Stimulated activated CD8-positive, alpha-beta memory T cell treated with anti-CD3 and anti-CD28 coated beads, Interleukin-2, amount 100 ng/mL, for 48 hours (primary cell): Measurements from ENCODE around the gene PLCH1.

Source experiments
- DNase-seq, 2 donors: peaks; one replicate each; pipeline ENCODE4 v3.0.0-alpha.2; 2020; ENCODE audit warnings: low read depth in 2 of 2

PLCH1 gene

DNA sequence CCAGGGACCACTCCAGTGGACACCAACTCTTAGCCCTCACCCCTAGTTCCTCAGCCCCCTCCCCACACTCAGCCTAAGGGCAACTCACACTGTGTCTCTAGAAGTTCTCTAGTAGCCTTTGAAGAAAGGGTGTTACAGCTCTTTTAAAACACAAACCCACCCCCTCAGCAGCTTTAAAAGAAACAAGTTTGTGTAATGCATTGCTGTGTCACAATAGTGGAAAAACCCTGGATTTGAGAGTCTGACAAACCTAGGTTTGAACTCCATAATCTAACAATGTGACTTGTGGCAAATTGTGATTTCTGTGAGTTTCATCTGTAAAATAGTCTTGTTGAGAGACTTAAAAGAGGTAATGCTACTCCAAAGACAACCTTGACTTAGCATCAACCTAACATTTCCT, 54.0 kb downstream of the PLCH1 start:
- no peak for DNase-seq

DNA sequence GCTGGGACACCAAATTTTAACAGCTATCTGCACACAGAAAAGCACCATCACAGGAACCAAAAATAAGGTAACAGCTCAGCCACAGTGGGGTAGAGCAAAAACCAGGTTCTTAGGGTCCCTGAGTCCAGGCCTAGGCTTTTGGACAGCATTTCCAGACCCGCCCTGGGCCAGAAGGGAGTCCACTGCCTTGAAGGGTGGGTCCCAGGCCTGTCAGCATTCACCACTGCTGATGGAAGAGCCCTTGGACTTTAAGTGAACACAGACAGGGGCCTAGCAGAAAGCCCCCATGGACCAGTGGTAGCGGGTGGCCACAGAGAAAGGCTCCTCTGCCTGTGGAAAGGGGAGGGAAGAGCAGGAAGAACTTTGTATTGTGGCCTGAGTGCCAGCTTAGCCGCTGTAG, 56.4 kb downstream of the PLCH1 start:
- DNase-seq, result no peak

DNA sequence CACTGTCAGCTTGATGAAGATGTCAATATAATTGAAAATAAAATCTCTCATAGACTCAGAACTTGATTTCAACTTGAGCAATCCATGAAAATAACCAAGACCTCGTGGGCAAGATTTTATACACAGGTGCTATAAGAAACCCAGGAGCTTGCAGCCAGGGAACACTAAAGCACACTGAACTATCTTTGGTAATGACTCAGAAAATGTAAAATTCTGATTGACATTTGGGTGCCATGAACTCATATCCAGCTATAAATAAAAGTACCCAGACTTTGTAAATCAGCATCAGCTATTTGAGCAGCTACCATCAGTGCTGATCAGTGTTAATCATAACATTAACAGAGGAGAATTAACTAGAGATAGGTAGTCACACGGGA, 61.5 kb downstream of the PLCH1 start:
- no peak for DNase-seq

DNA sequence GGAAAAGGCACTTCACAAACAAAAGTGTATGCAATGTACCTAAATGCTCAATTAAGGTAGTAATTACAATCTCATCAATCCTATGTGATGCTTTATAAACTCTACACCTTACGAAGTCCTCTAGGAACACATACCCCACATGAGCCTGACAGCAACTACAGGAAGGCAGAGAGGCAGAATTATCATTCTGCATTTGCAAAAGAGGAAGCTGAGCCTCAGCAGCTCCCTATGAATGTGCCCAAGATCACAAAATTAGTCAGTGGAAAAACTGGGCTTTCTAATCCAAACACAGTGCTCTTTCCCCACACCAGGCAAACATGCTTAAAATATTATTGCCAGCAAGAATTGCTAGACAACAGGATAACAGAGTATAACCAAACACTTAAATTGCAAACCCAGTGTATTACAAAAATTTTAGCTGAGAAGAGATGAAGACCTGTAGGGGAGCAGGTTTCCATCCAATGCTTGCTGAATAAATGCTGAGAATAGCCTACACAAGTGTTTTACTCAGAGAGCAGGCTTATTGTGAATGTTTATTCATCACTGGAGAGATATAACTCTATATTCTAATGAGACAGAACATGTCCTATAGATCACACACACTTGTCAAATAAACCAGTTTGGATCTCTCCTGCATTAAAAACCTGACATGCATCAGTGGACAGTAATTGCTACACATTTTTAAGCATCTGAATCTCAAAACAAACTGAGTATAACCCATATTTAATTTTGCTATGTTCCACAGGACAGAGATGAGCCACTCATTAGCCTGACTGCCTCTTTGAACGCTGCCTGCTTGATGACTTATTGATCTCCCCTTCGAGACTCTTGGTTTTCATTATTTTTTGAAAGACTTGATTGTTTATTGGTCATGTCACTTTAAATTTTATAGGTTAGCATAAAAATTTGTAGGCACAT, 62.2 kb downstream of the PLCH1 start:
- DNase-seq, result no peak

DNA sequence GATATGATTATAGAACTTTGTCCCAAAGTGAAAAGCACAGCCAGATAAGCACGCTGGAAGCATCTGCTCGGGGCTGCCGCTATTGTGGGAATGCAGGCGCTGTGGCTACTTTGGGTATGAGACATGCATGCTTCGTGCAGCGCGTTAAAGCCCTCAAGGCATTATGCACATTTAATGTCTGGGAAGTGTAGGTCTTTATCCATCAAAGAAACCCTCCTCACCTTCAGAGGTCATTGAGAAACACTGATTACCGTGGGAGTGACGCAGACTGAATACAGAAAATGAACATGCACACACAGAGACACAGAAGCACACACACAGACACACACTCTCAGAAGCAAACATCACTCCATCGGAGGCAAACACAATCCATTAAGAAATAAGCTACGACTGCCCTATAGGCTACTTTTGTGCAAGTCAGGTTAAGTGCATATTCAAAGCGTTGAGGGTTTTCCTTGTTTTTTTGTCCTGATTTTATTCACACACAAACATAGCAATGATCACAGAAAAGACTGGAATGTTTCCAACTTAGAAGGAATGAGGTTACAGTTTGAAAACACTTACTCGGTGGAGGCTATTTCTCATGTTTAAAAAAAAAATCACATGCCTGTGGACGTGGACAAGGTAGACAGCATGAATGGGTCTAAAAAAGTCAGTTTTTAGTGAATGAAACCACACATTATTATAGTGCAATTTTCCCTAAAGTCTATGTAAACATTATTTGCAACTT, 68.5 kb downstream of the PLCH1 start:
- DNase-seq, result no peak

DNA sequence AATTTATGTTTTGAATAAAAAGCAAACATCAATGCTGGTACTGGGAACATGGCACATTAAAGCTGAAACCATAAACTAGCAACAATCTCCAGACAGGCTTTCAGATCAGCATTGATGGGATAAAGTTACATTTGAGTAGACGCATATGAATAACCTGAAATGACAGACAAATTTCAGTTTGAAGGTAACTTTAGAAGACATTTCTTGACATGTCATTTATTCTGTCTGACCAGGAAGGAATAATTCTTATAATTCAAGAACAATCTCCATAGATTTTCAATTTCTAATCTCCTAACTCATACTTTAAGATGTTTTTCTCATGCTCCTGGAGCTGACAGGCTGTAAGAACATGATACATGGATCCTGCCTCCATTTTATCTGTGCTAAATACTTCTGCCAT, 69.8 kb downstream of the PLCH1 start:
- DNase-seq, result no peak

DNA sequence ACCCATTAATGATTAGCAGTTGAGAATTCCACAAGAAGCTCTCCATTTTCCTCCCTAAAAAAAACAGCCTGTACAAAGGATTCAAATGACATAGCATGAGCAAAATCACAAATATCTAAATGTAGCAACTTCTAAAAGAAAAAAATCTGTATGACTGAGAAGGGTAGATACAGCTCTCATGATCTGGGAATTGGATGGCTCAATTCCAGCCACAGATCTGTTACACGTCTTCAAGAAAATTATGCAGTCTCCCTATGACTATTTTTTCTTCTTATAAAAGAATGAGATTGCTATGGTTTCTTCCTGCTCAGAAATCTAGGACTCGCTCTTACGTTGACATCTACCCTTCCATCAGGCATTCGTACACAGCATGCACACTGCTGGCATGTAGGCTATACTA, 71.5 kb downstream of the PLCH1 start:
- DNase-seq, result no peak

DNA sequence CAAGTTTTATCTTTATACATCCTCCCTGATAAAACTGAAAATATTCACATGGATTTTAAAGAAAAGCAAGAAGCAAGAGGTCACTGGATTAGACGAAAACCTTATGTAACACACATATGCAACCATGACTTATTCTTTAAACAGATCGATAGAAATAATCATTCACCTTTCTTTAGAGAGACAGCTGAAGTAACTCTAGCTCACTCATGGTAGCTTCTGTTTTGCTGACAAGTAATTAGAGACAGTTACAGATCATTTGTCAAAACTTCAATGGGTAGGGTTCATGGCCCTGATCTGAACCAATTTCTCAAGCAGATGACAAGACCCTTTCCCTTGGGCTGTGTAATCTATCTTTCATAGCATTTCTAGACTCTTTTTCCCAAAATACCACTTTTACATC, 74.5 kb downstream of the PLCH1 start:
- no peak for DNase-seq

DNA sequence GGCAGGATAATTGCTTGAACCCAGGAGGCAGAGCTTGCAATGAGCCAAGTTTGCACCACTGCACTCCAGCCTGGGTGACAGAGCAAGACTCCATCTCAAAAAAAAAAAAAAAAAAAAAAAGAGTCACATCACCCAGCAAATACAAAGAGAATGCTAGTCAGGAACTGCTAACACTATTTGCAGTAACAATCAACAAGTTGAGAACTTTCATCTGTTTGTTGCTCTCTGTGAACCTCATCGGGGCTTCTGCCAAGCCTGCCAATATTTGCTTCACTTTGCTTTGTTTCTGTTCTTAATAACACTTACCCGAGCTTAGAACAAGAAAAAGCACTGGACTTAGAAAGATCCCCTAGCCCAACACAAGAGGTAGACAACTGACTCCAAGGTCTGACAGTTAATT, 76.9 kb downstream of the PLCH1 start:
- DNase-seq, result no peak

DNA sequence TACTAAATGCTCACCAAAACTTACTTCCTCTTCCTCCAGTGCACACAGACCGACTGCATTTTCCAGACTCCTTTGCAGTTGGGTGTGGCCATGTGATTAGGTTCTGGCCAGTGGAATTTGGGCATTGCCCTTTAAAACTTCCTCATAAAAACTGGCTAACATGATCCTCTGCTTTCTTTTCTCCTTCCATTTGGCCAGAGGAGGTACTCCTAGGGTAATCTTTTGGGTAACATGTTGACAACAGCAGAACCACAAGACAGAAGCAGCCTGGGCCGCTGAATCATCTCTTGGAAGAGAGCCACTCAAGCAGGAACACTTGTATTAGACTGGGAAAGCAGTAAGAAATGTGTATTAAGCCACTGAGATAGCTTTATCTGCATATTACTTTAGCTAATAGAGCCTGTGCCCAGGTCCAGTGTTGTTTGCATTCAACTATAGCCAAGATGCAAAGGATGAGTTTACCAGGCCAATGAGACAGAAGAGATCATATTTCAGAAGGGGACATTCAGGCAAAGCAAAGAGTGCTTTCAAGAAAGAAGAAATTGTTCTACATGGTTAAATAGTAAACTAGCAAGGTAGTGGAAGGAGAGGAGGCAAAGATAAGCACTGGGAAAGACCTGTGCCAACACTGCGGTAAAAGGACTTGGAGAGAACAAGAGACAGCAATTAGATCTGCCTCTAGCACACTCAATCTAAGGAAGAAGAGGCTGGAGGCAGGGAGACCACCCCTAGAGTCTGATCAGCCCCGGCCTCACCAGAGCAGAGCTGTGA, 79.8 kb downstream of the PLCH1 start:
- DNase-seq, result no peak

DNA sequence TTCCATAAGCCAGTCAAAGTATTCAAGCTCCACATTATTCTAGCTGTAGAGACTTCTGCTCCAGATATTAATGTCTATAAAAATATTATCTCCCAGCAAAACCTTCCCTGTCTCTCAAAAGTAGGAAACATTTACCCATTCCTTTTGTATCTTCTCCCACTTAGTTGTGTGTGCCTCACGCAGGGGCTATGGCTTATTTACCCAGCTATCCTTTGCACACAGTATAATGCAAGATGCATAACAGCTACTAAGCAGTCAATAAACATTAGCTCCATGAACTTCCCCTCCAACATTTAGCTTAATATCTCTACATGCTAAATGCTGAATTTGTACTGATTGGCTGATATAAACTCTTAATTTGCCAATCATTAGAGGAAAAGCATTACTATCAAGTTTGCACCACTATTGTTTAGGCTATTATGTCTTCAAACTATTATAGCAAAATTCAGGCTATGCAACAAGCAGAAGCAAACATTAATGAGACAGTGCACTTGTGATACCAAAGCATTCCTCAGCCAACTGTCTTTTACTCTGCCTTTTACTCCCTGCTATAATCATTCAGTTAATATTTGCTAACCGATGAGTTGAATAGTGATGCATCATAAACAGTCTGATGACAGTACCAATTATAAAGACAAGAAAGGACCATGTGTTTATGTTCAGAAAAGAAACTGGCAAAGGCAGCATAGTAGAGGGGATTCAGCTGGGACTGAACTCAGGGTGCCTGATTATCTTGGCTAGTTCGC, 81.2 kb downstream of the PLCH1 start:
- DNase-seq, result no peak

DNA sequence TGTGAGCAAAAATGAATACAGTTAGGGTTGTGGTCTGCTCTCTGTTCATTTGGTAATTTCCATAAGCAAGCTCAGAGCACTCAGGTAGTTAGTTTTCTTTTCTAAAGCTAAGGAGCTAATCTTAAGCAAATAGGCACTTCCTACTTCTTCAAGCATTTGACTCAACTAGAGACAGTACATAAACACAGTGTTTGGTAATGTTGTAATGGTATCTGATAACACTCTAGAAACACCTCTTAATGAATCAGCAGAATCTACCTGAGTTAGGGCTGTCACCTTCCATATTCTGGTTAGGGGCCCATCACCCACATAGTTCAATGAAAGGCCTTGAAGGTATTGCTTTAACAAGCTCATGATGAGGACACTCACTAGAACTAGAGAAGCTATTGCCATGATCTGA, 83.1 kb downstream of the PLCH1 start:
- no peak for DNase-seq

DNA sequence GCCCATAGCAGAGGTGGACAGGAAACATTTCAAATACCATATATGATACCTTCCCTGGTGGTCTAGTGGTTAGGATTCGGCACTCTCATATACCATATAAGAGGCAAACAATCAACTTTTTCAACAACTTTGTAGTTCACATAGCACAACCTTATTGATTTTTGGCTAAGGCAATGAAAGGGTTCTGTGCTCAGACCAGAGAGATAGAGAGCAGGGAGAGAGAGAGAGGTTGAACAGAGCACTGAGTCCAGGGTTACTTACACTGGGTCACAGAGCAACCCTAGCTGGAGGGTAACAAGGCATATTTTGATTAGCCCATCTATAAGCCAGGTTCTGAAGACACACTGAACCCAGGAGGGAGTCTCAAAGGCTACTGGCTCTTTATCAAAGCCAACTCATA, 83.8 kb downstream of the PLCH1 start:
- DNase-seq, result no peak

DNA sequence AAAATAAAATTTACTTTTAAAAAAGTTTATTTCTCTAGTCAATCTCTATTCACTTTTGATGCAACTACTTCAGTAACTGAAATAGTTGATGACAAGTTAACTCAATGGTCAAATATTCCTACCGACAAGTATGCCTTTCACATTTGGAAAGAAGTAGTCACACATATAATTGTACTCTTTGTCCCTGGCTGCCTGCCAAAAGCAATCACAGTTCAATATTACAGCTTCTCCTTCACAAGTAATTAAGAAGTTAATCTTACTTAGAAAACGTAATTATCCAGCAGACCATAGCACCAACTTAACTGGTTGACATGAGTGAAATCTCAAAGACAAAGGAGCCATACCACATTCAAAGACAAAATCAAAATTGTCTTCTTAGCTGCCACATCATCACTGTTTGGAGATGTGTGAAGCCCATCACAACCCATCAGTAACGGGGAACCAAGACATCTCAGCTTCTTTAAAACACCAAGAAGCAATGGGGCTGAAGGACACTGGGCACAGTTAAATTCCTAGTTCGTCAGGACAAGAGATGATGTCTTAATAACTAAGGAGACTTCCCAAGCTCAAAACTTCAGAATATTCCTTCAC, 86.1 kb downstream of the PLCH1 start:
- DNase-seq, result no peak

DNA sequence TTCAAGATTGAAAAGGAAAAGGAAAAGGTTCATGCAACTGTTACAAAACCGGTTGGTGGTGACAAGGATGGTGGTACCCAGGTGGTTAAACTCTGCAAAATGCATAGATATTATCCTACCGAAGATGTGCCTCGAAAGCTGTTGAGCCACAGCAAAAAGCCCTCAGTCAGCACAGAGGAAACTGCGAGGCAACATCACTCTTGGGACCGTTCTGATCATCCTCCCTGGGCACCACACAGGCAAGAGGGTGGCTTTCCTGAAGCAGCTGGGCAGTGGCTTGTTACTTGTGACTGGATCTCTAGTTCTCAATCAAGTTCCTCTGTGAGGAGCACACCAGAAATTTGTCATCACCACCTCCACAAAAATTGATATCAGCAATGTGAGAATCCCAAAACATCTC, 86.9 kb downstream of the PLCH1 start:
- DNase-seq, result no peak

DNA sequence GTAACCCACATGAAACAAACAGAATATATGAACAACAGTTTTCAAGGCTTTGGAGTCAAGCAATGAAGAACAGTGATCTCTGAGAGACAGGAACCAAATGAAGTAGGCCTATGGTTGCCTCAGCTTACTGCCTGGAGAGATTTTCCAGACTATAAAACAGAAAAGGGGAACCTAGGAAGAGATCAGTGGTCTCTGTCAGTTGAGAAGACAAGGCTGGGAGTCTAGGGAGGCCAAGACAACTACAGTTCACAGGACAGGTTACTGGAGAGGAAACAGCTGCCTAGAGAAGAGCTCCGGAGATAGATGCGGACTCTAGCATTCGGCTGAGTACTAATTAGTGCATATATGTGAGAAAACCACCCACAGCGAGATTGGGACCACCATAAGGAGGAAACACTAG, 87.7 kb downstream of the PLCH1 start:
- no peak for DNase-seq

DNA sequence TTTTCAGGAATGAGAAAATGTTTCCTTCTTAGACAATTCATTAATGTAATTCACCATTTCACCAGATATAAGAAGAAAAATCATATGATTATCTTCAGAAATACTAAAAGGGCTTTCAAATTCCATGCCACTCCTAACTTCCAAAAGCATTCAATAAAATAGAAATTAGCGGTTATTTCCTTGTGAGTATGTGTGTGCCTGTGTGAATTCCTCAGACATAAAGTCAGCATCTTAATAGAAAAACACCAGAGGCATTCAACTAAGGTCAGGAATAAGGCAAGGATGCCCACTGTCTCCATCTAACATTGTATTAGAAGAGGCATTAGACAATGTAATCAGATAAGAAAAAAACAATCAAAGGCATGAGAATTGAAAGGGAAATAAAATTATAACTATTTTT, 88.4 kb downstream of the PLCH1 start:
- DNase-seq, result no peak

DNA sequence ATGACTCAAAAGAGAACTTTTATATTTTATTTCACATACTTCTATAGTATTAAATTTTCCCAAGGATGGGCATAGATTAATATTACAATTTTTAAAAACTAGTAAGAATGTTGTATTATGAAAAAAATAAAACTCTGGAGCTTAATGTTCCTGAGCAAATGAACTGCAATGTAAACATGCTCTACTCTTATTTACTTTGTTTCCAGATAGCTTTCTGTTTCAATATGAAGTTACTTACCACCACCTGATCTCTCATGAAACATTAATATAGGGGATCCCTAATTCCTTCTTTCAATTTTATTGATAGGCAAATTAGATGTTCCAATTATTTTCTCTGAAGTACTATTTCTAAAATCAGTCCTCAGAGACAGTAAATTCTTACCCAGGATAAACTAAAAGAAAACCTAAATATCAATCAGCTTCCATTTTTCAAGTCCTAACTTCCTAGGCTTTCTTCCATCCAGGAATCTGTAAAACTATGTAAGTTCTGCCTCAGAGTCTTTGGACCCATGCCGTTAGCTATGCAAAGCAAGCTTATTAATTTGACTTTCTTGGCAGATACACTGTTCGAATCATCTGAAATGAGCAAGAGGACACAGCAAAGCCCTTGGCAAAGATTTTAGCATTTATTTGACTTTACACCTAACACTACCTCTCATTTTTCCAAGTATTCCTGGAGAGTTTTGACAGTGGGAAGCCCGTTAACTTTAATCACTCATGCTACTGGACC, 93.2 kb downstream of the PLCH1 start:
- no peak for DNase-seq

DNA sequence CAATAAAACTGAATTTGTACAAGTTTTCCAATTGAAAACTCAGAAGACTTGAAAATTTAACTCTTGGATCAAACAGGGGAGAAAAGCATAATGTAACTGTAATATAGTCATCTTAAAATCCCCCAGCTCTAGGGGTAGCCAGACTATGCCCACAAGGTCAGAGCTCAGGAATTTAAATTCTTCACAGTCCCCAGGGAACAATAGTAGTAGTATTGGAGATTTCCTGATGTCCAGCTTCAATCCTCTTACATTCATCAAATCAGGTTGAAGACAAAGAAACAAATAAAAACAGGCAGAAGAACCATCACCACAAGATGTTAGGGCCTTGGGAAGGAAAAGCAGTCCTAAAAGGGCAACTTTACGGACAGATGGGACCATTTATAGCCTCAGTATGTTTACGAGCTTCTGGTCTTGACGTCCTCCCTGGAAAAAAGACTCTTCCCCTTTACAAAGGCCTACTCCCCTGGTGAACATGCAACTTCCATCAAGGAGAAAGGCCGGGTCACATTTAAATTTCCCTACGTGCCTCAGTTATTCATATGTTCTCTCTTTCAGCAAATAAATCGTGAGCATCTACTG, 96.8 kb downstream of the PLCH1 start:
- DNase-seq, result no peak

DNA sequence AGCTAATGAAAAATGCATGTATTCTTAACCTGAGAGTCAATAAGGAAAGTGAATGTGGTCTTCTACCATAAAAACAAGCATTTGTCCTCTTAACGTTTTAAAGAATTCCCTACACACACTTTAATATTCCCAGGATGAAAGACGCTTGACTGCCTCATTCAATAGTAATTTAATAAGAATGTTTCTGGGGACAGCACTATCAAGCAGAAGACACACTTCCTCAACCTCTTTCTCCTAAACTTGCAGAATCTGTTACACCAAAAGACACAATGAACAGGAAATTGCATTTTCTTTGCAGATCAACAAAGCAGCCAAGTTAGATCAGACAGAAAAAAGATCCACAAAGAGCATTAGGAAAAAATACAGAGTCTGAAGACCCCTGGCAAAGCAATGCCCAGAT, 97.7 kb downstream of the PLCH1 start:
- DNase-seq, result no peak
